HG03196 (cell line): ENCODE results near the gene HOXD1.

Source experiments
- ATAC-seq: cut with Tn5 transposase; IDR thresholded peaks from one replicate; pipeline ENCODE4 v1.9.1; 2021; ENCODE audit not compliant: unreplicated experiment

The HOXD1 gene

DNA sequence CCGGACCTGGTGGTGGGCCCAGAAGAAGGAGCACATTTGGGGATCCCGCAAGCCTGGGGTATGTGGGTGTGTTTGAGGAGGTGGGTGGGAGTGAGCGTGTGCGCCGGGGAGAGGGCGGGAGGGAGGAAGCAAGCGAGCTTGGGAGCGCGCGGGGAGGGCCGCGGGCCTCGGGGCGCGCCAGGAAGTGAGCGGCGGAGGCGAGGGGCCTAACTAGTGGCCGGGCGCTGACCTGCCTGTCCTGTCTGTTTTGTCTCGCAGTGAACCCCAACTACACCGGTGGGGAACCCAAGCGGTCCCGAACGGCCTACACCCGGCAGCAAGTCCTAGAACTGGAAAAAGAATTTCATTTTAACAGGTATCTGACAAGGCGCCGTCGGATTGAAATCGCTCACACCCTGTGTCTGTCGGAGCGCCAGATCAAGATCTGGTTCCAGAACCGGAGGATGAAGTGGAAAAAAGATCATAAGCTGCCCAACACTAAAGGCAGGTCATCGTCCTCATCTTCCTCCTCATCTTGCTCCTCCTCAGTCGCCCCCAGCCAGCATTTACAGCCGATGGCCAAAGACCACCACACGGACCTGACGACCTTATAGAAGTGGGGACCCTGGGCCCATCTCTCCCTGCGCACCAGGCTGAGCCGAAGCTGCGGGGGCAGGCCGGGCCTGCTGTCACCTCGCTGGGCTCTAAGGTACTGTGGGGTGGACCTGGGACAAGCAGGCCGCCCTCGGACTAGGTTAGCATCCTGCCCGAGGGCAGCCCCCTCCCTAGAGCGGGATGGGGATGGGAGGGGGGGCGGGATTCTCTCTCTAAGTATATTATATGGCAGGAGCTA, 35.9 kb upstream of the HOXD1 start:
- no peak for ATAC-seq

DNA sequence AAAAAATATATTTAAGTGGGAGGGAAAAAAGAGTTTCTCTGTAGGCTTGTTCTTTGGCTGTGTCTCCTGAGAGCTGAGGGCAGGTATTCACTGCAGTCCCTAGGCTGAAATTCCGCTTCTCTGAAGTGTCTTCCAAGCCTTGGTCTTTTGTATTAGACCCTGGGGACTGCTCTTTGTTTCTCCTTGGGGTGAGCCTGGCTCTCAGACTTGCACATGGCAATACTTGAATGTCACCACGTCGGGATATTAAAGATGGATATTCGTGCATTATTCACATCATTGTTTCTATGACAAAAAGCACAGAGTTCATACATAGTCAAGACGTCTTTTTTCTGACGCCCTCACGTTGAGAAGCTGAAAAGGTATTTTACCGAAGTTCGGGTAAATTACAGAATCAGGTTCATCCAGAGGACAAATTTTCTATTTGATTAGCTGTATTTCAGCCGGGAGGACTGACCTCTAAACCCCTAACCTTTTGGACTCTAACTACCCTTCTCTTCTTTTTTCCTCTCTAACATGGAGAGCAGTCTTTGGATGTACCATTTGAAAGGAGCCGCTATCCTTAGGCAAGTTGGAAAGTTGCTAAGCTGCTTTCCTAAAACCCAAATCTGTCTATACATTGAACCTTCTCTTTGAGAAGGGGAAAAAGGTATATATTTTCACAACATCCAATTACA, 33.8 kb upstream of the HOXD1 start:
- ATAC-seq, result no peak

DNA sequence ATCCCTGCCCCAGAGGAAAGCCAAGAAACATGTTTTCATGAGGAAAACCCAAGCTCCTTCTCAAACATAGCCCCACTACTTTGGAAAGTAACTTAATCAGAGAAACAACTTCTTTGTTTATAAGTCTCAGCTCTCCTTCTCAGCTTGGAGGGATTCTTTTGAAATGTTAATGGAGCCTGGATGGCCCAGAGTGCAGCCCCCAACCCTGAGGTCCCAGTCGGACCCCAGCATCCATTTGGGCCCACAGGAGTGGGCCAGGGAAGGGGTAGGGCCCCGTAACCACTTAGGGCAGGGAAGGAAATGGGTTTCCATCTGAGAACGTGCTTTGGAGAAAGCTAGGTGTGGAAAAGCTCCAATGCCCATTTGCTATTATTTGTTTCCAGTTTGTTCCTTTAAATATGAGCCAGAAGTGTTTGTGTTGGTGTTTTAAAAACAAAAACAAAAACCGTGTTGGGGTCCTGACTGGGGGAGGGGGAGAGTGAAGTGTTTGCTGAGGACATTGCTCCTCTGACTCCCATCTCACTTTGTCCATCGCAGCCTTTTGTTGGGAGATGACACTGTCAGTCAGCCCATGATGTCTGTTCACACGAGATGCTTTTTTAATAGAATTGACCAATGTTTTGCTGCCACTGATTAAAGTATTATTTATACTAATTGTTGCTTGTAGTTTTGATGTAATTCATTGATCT, 33.0 kb upstream of the HOXD1 start:
- no peak for ATAC-seq

DNA sequence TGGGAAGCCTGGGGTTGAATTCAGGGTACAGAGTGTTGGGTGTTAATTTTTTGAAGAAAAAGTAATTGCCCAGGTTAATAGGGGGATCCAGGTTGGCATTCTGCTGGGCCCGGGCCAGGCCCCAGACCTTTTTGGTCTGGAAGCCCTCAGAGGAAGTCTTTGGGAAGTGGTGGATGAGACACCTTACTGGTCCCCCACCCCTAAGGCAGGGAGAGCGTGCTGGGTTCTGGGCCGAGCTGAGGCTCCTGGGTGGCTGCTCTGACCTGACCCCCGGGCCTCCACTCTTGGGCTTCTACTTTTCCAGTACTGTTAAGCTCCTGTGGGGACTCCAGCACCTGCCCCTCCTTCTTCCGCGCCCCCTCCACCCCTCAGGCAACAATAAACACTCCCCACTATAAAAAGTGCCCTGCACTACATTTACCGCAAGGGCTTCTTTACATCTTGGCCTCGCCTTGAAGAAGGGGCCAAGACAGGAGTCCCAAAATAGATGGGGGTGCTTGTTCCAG, 32.1 kb upstream of the HOXD1 start:
- no peak for ATAC-seq

DNA sequence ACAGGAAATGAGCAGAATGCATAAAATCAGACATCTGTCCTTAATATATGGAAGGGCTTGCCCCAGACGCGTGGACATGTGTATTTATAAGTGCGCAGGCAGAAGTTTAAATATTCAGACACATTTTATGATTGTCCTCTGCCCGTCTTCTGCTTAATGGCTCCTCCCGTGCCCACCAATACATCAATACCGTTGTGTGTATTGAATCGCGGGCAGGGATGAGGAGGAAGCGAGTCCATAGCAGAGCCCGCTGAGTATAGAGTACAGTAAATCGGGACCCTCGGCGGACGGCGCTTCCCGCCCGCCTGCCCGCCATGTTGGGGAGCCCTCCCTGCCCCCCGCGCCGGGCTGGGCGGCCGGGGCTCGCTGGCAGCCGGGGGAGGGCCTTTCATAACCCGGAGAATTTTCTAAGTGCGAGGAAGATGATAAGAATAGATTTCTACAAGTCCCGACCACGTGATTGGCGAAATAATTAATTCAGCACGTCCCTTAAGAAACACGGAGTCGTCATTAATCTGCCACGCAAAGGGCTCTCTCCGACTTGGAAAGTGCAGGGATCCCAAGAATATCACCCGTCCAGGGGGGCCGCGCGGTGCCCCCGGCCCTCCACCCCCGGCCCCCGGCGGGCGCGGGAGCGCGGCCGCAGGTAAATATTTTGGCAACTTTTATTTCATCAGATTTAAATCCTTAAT, 31.5 kb upstream of the HOXD1 start, which contains the start of gene HOXD3:
Gene HOXD3 (plus strand): TSS at position 501 of the 692 bp plus-strand sequence. CDS start 11,808 bp downstream, outside the sequence.
- ATAC-seq, result no peak

DNA sequence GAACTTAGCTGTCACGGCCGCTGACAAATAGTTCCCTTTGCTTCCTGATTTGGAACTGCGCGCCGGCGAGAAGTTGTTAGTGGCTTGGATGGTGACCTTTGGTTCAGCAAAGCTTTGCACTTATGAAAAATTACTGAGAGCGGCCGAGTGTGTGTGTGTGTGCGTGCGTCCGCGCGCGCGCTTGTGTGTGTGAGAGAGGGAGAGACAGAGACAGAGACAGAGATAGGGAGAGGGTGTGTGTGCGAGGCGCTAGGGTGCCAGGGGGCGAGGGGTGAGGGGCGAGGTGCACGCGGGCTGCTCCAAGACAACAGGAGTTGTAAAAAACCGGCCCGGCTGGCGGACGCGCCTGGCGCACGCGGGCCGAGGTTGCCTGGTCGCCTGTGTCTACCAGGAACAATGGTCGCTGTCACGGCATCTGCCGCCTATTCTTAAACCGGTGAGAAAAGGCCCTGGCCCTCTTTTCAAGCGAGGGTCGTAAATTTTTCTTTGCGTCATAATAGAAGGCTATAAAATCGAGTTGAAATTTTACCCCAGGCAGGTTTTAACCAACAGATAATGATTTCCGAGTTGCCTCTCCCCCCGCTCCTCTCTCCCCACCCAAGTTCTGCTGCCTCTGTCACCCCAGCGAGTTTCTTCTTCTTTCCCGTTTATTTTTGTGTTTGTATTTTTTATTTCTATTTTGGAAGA, 30.8 kb upstream of the HOXD1 start:
- ATAC-seq, result no peak

DNA sequence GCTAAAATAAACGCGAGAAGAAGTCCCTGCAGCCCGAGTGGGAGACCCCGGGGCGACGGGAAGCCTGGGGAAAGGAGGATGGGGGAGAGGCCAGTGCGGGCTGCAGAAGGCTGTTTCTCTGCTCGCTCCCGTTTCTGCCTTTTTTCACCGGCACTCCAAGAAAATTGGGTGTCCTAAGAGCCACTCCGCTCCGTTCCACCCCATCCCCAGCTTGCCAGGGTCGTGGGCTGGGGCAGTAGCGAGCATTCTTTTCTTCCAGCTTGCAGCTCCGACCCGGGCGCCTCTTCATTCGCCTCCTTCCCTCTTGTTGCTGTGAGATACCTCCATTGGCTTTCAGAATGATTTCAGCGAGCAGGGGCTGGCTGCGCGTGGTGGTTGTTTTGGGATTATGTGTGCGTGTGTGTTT, 30.3 kb upstream of the HOXD1 start:
- ATAC-seq, result no peak

DNA sequence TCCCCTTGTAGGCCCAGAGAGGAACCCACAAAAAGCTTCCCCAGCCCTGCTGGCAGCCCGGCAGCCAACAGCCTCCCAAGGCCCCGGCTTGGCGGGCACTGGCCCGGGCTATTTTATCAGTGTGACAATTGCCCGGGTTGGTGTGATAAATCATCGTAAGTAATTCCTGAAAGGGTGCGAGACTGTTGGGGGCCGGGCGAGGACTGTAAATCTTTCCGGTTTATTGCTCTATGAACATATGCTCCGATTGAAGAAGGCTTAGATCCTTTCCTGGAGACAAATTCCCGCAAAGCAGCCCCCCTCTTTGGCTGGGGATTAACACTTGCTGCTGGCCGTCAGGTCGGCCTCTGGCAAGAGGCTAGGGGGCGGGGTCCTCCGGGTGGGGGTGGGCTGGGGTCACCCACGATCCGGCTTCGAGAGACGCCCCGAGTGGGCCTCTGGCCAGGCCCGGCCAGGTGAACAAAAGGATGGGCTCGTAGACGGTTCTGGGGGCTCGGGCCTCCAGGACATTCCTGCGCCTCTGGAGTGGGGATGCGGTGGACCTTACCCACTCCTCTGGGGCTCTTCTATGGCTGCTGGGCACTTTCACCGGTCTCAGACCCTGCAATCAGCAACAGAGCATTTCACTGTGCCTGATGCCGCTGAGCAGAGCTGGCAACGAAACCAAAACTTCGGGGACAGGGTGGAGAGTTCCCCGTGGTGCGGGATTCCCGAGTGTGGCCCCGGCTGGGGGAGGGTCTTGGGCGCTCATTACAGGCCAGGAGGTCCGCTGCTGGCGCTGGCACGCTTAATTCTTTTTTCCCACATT, 29.4 kb upstream of the HOXD1 start:
- no peak for ATAC-seq

DNA sequence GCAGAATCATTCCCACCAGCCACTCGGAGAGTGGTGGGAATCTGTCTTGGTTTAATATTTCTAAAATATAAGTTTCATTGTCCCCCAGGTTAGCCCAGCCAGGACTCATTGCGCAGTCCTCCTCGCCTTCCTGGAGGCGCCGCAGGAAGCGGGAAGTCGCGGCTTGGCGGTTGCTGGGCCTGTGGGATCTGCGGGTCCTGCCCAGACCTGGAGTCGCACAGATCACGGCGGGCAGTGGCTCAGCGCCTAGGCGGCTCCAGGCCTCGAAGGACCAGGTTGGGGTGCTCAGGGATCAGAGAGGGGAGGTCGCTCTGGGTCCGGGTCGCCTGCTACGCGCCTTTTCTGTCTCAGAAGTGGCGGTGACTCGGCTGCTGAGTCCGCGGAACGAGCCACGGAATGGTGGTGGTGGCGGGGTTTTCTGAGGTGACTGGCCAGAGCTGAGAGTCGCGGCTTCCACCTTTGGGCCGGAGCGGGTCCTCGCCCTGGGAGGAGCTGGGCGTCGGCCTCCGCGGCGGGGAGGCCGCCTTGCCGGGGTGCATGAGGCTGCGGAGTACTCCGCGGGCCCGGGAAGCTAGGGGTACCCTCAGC, 28.7 kb upstream of the HOXD1 start:
- ATAC-seq, result no peak

DNA sequence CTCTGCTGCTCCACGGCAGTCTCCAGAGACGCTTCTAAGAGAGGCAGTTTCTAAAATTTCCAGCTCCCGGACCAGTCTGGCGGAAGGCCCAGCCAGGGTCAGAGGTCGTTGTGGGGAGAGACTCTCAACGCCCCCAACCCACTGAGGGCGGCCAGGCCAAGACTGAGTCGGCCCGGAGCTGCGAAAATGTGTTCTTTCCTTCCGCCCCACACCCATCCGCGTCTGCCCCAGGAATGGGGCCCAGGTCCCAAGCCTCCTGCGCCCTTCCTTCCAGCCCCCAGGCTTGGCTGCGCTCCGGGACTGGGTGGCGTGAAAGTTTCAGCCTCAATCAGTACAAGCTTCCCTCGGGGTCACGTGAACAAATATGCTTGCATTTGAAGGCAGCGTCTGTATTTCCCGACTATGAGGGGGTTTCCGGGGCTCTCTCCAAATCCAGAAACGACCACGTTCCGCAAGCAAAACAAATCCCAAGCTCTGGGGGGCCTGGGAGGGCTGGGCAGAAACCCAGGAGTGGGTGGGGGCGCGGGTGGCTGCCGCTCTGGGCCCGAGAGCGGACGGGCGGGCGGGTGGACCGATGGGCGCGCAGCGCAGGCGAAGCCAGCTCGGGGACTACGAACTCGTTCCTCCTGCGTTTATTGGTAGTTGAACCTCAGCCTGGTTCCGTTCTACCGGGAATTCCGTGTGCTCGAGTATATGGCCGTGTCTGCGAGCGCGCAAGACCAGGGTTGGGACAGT, 28.1 kb upstream of the HOXD1 start:
- no peak for ATAC-seq

DNA sequence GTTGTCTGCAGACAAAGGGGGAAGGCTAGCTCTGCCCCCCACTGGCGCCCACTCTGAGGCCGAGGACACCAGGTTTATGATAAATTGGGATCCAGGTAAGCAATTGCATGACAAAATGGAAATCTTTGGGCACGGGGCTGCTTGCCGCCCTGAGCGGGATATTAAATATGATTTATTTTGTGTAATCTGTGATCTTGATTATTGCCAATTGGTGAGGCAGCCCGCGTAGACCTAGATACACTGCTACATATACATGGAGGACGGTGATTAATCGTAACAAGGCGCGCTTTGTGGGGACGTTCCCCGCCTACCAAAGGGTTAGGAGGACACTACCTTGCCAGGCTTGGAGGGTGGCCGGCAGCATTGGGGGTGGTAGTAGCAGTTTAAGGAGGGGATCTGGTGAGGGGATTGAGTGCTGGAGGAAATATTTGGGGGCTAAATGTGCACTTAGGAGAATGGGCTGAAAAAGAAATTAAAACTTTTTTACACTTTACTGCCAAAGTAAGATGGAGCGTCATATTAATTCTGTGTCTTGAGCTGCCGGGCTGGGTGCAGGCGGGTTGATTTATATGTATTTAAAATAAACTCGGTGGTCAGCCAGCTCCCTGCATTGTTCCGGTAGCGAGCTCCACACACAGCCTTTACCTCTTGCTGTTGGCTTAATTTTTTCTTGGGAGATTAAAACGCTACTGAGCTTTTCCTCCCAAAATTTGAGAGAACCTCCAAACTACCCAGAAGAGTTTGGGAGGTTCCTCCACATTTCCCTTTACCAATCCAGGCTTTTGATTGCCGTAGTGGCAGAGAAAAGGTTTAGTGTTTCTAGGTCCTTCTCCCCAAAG, 27.3 kb upstream of the HOXD1 start:
- ATAC-seq, result no peak

DNA sequence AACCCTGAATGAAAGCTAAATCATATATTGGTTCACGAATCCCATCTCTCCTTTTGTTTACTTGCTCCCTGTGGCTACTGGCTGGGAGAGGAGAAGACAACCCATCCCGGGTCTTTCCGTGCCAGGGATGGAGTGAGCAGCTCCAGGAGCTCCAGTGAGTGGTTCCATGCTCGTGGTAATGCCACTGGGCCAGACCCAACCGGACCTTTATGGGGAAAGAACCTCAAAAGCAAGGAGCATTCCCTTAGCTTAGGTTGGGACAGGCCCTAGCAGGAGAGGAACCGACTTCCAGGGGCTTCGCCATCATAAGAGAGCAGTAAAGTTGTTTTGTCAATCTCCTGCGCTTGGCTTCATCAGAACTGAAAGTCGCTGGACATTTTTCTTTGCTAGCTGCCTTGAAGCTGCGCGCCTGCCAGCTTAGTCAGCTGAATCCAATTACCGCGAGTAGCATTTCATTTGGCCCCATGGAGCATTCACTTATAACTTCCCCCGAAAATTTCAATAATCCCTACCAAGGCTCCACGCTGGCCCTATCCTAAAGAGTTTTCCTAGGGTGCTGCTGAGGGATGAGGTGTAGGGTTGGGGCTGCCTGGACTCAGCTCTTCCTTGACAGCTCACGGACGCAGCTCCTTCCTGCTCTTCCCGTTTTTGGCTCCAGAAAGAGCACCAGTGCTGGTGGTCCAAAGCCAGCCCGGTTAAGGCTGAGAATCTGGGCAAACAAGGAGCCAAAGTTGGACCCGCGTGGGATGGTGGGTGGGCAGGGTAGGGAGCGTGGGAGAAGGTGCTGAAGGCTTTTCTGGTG, 26.4 kb upstream of the HOXD1 start:
- ATAC-seq, result no peak

DNA sequence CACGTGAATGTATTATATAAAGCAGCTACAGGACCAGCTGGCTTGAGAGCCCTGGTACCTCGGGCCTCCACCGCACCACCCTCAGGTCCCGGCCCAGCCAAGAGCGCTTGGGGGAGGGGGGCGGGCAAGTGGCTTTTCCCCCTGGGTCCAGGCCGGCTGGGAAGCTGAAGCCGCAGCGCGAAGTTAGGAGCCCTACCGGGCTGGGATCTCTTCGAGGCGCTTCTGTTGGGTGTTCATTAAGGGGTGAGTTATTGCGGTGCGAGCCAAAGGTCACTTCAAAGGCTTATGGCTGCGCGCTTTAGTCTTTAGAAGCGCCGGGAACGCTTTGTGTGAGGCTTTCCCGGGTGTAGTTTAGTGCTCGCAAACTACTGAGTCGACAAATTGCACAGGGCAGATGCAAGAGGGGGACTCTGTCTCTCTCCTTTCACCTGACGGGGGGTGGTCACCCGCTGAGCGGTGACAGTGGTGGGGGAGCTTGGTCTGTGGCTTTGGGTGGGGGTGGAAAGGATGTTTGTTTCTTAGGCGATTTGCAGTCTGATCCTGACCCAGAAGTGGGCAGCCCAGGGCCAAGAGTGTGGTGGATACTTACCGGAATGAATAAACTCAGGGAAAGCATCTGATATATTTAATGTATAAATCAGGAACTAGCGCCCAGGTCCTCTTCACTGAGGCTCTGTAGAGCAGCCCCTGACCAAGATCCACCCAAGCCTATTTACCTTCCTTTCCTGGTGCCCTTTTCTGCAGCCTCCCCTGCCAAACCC, 25.4 kb upstream of the HOXD1 start:
- ATAC-seq, result no peak

DNA sequence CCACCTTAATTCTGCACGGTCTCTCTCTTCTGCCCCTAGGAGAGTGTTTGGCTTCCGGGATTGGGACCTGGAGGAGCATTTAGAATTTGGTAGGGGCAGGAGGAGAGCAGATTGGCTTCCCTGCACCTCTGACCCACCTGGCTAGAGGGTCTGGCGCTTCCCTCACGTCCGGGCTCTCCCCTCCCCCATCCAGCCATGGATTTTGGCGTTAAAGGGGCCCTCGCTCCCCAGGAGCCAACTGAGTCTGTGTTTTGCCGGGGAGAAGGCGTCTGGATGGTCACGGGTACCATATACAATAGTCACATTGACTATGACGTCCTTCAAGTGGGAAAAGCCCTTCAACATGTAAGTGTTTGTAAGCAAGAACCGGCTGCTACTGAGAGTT, 24.8 kb upstream of the HOXD1 start:
- no peak for ATAC-seq

DNA sequence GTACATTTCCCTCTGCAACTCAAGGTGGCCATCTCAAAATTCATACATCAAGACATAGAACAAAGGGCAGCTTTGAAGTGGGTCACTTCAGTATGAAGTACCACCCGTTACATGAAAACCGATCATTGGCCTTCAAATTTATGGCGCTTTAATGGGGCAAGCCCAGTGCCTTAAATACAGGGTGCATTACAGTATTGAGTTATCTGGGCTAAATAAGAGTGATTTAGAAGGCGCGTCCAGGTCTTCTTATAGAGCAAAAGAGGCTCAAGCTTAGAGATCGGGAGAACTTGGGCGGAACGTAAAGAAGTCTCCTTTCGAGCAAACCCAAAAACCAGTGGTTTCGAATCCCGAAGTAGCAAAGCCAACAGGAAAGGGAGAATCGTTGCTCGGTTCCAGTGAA, 24.3 kb upstream of the HOXD1 start:
- ATAC-seq, result no peak
